Measurements from ENCODE around the gene IRAK1. TPM values are rescaled to one million over a fixed set of nuclear protein-coding genes. Genes with fewer than 3 reads are reported as not detected.

Gene IRAK1
- total and polyA plus RNA-seq, 9 of the 15 experiments (the other 6 are each of a cell fraction or from before 2014, with no cell fraction given), result 11.6 to 261 (median 91.6) TPM

DNA sequence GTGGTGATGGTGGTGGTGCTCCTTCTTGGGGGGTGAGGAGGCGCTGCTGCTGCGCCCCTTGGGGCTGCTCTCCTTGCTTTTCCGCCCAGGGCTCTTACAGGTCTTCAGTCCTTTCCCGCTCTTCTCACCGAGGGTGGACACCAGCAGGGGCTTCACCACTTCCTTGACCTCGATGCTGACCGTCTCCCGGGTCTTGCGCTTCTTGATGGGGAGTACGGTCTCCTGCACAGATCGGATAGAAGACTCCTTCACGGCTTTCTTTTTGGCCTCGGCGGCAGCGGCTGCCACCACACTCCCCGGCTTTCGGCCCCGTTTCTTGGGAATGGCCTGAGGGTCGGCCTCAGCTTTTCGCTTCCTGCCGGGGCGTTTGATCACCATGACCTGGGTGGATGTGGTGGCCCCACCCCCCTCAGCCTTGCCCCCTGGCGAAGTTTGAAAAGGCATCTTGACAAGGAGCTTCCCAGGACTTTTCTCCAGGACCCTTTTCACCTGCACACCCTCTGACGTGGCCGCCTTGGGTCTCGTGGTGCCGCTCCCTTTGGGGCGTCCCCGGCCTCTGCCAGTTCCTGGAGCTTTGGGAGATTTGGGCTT is 11.1 kb upstream of the IRAK1 start (continued):
- no peak for TF ChIP-seq RCOR1 (IDR thresholded peaks at IDR 0.05; ENCODE audit: borderline replicate concordance in 1 of 2, low read depth in 2 of 2, low read length in 2 of 2)
- TF ChIP-seq PCBP1 (IDR thresholded peaks at IDR 0.05; ENCODE audit: low read depth, low read length, poor library complexity, severe bottlenecking), result no peak
- TF ChIP-seq MAFK (IDR thresholded peaks at IDR 0.05; ENCODE audit: low read length), result no peak
- TF ChIP-seq, protein P1, sequence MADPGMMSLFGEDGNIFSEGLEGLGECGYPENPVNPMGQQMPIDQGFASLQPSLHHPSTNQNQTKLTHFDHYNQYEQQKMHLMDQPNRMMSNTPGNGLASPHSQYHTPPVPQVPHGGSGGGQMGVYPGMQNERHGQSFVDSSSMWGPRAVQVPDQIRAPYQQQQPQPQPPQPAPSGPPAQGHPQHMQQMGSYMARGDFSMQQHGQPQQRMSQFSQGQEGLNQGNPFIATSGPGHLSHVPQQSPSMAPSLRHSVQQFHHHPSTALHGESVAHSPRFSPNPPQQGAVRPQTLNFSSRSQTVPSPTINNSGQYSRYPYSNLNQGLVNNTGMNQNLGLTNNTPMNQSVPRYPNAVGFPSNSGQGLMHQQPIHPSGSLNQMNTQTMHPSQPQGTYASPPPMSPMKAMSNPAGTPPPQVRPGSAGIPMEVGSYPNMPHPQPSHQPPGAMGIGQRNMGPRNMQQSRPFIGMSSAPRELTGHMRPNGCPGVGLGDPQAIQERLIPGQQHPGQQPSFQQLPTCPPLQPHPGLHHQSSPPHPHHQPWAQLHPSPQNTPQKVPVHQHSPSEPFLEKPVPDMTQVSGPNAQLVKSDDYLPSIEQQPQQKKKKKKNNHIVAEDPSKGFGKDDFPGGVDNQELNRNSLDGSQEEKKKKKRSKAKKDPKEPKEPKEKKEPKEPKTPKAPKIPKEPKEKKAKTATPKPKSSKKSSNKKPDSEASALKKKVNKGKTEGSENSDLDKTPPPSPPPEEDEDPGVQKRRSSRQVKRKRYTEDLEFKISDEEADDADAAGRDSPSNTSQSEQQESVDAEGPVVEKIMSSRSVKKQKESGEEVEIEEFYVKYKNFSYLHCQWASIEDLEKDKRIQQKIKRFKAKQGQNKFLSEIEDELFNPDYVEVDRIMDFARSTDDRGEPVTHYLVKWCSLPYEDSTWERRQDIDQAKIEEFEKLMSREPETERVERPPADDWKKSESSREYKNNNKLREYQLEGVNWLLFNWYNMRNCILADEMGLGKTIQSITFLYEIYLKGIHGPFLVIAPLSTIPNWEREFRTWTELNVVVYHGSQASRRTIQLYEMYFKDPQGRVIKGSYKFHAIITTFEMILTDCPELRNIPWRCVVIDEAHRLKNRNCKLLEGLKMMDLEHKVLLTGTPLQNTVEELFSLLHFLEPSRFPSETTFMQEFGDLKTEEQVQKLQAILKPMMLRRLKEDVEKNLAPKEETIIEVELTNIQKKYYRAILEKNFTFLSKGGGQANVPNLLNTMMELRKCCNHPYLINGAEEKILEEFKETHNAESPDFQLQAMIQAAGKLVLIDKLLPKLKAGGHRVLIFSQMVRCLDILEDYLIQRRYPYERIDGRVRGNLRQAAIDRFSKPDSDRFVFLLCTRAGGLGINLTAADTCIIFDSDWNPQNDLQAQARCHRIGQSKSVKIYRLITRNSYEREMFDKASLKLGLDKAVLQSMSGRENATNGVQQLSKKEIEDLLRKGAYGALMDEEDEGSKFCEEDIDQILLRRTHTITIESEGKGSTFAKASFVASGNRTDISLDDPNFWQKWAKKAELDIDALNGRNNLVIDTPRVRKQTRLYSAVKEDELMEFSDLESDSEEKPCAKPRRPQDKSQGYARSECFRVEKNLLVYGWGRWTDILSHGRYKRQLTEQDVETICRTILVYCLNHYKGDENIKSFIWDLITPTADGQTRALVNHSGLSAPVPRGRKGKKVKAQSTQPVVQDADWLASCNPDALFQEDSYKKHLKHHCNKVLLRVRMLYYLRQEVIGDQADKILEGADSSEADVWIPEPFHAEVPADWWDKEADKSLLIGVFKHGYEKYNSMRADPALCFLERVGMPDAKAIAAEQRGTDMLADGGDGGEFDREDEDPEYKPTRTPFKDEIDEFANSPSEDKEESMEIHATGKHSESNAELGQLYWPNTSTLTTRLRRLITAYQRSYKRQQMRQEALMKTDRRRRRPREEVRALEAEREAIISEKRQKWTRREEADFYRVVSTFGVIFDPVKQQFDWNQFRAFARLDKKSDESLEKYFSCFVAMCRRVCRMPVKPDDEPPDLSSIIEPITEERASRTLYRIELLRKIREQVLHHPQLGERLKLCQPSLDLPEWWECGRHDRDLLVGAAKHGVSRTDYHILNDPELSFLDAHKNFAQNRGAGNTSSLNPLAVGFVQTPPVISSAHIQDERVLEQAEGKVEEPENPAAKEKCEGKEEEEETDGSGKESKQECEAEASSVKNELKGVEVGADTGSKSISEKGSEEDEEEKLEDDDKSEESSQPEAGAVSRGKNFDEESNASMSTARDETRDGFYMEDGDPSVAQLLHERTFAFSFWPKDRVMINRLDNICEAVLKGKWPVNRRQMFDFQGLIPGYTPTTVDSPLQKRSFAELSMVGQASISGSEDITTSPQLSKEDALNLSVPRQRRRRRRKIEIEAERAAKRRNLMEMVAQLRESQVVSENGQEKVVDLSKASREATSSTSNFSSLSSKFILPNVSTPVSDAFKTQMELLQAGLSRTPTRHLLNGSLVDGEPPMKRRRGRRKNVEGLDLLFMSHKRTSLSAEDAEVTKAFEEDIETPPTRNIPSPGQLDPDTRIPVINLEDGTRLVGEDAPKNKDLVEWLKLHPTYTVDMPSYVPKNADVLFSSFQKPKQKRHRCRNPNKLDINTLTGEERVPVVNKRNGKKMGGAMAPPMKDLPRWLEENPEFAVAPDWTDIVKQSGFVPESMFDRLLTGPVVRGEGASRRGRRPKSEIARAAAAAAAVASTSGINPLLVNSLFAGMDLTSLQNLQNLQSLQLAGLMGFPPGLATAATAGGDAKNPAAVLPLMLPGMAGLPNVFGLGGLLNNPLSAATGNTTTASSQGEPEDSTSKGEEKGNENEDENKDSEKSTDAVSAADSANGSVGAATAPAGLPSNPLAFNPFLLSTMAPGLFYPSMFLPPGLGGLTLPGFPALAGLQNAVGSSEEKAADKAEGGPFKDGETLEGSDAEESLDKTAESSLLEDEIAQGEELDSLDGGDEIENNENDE (IDR thresholded peaks at IDR 0.05; ENCODE audit: low read depth, low read length), result no peak
- no peak for TF ChIP-seq ZNF695 (CRISPR knock-in tag; IDR thresholded peaks at IDR 0.05)
- no peak for TF ChIP-seq CREB1 (IDR thresholded peaks at IDR 0.05)
- no peak for TF ChIP-seq CREB1 (CRISPR knock-in tag; IDR thresholded peaks at IDR 0.05)
- no peak for TF ChIP-seq ZNF224 (CRISPR knock-in tag; IDR thresholded peaks at IDR 0.05)
- no peak for TF ChIP-seq DPF2 (IDR thresholded peaks at IDR 0.05)
- no peak for TF ChIP-seq ZFX (CRISPR knock-in tag; IDR thresholded peaks at IDR 0.05)
- TF ChIP-seq NEUROD1 (IDR thresholded peaks at IDR 0.05; ENCODE audit: borderline replicate concordance, low read depth, low read length, partially characterized antibody), result no peak
